ENCODE results near the gene LHB. TPM values are rescaled to one million over a fixed set of nuclear protein-coding genes. Genes with fewer than 3 reads are reported as not detected.

Gene LHB
- 1.1 TPM for total RNA-seq

GRCh38 chr19:49017041-49017665 lies at the start of gene LHB:
LHB (minus strand) TSS chr19:49017091; CDS start chr19:49017081, 10 bp downstream.

DNA sequence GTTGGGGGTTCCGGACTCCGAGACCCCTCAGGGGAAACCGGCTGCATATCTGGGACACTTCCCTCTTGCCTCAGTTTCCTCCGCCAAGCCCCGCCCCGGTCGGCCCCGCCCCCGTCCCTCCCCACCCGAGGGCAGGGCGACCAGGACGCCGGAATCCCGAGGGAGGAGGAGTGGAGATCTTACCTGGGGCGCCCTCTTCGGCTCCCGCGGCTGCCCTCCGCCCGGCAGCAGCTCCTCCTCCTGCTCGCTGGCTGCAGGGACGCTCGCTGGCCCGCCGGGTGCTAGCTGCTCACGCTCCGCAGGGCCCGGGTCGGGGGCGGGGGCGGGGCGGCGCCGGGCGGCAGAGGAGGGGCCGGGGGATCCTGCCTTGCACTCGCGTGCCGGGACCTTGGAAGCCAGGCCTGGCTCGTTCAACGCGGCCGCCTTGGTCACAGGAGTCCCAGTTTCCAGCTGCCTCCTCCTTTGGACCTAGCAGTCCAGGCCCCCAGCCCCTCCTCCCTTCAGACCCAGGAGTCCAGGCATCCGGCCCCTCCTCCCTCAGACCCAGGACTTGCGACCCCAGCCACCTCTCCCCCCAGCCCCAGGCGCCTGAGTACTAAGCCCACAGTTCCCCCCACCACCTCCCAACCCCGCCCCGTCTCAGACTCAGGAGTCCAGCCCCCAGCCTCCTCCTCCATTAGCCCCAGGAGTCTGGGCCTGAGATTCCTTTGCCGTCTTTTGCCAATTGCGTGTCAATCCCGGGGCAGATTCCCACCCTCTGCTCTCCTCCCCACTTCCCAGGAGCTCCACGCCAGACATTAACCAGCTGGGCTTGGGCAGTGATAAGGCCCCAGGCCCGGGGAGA lies 48.1 kb upstream of the LHB start, which contains the start of gene NTF4:
Gene NTF4, minus strand, starts transcription at position 51 of the 844 bp plus-strand sequence. CDS start 2,821 bp downstream, outside the sequence.

GRCh38 chr19:49057636-49058234 lies 40.8 kb upstream of the LHB start, which contains the start of gene CGB7:
CGB7 (minus strand) TSS chr19:49057749; CDS start chr19:49055375, 2,374 bp downstream.

GRCh38 chr19:49049011-49049410 lies 32.1 kb upstream of the LHB start, which contains the start of gene CGB8:
CGB8 (minus strand) TSS chr19:49049111; CDS start chr19:49048739, 372 bp downstream.

DNA sequence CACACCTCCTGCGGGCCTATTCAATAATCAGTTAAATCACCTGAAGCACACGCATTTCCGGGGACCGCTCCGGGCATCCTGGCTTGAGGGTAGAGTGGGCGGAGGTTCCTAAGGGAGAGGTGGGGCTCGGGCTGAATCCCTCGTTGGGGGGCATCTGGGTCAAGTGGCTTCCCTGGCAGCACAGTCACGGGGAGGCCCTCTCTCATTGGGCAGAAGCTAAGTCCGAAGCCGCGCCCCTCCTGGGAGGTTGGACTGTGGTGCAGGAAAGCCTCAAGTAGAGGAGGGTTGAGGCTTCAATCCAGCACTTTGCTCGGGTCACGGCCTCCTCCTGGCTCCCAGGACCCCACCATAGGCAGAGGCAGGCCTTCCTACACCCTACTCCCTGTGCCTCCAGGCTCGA lies 26.7 kb upstream of the LHB start, which contains the start of gene CGB5:
Gene CGB5, plus strand, starts transcription at position 301 of the 400 bp plus-strand sequence. CDS start 362 bp downstream, outside the sequence.

GRCh38 chr19:49036815-49037214 lies 19.9 kb upstream of the LHB start, which contains the start of gene CGB1:
CGB1 (minus strand) TSS chr19:49036895; CDS start chr19:49036711, 184 bp downstream.

GRCh38 chr19:49031642-49032301 lies 14.9 kb upstream of the LHB start, which contains the start of gene CGB2:
CGB2 (plus strand) TSS chr19:49031890; CDS start chr19:49032096, 206 bp downstream.

GRCh38 chr19:49024233-49024632 lies 7.3 kb upstream of the LHB start, which contains the start of gene CGB3:
CGB3 (minus strand) TSS chr19:49024333; CDS start chr19:49023971, 362 bp downstream.

DNA sequence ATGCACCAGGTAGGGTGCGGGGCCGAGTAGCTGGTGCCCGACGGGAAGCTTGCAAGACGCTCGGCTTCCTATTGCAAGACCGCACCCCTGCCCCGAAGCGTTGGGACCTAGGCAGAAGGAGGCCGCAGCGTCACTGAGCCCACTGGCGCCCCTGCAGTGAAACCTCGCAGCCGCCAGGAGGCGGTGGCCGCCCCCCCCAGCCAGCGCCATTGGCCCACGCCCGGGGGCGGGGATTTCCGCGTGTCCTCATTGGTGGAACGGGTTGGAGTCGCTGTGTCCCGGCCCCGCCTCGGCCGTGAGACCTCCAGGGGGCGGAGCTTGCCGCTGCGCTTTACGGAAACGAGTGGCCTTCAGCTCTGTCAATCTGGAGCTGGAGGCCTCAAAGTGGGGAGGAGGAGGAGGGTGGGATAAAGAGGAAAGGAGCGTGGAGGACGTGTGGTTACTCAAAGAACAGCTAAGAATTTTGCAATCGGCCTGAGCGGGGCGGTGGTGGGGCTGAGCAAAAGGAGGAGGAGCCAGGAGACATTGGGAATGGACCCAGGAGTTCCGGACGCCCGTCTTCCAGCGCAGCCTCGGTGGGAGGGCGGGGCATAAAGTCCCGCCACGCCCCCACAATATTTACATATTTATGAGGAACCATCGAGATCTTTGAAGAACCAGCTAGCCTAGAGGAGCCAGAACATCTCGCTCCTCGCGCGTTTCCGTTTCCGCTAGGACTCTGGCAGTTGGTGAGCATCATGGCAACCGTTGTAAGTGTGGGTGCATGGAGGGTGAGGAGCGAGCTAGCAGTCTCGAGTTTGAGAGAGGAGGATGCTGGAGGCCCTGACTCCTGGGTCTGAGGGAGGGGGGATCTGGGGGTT lies 23.5 kb downstream of the LHB start, which contains the start of the genes GYS1 and RUVBL2:
Gene GYS1, minus strand, starts transcription at position 135 of the 860 bp plus-strand sequence. CDS start 197 bp downstream, outside the sequence.
Gene RUVBL2, plus strand, starts transcription at position 713 of the 860 bp plus-strand sequence. Its CDS starts 25 bp downstream, at position 738.

Small RNA genes lying within 50 kb of the gene (small RNA-seq; reads per million reads assigned to genes)
- not detected for gene MIR6798 (ENCODE audit: low replicate concordance)

Other genes starting within 250 kb of the LHB start
- 36.3 TPM for gene BCAT2, start 206.1 kb downstream of the LHB start, total RNA-seq
- gene HSD17B14, start 180.6 kb downstream of the LHB start, total RNA-seq = 12.0 TPM
- 18.1 TPM for gene PLEKHA4, start 148.5 kb downstream of the LHB start, total RNA-seq
- 71.7 TPM for gene PPP1R15A, start 144.7 kb downstream of the LHB start, total RNA-seq
- 0.29 TPM for gene TULP2, start 118.3 kb downstream of the LHB start, total RNA-seq
- gene NUCB1, start 116.8 kb downstream of the LHB start, total RNA-seq = 221 TPM
- 1.4 TPM for gene DHDH, start 83.4 kb downstream of the LHB start, total RNA-seq
- gene BAX, start 62.2 kb downstream of the LHB start, total RNA-seq = 30.8 TPM
- 1,684 TPM for gene FTL, start 51.8 kb downstream of the LHB start, total RNA-seq
- gene GYS1, start 23.8 kb downstream of the LHB start, total RNA-seq = 51.8 TPM
- gene RUVBL2, start 23.2 kb downstream of the LHB start, total RNA-seq = 105 TPM
- not detected for gene CGB3, start 7.2 kb upstream of the LHB start, total RNA-seq
- gene CGB2, start 14.8 kb upstream of the LHB start, total RNA-seq = not detected
- not detected for gene CGB1, start 19.8 kb upstream of the LHB start, total RNA-seq
- gene CGB5, start 26.8 kb upstream of the LHB start, total RNA-seq = not detected
- gene CGB8, start 32.0 kb upstream of the LHB start, total RNA-seq = not detected
- 1.3 TPM for gene CGB7, start 40.7 kb upstream of the LHB start, total RNA-seq
- gene NTF4, start 47.7 kb upstream of the LHB start, total RNA-seq = 5.4 TPM
- gene KCNA7, start 55.6 kb upstream of the LHB start, total RNA-seq = 2.3 TPM
- 266 TPM for gene SNRNP70, start 68.4 kb upstream of the LHB start, total RNA-seq
- 8.0 TPM for gene LIN7B, start 97.3 kb upstream of the LHB start, total RNA-seq
- not detected for gene C19orf73, start 102.1 kb upstream of the LHB start, total RNA-seq
- 6.9 TPM for gene PPFIA3, start 102.5 kb upstream of the LHB start, total RNA-seq
- 28.8 TPM for gene HRC, start 138.3 kb upstream of the LHB start, total RNA-seq
- 39.2 TPM for gene TRPM4, start 140.7 kb upstream of the LHB start, total RNA-seq

Measured in metanephros (tissue), 2 donors.